Cardiac septum (tissue), 1 donor: ENCODE data around the gene PRM3. TPM values are rescaled to one million over a fixed set of nuclear protein-coding genes. Genes with fewer than 3 reads are reported as not detected.
"Not testable (repeated sequence)": the region's sequence is repeated elsewhere in the genome, so short reads cannot be mapped to it uniquely, and the experiment has no call there.

Source experiments
- DNase-seq: peaks from one replicate; pipeline ENCODE4 v3.0.0-alpha.2; 2020; ENCODE audit warnings: low spot score
- intact Hi-C: fragments of 100-400 bp; cut with DNase I; formaldehyde crosslinking; loops from one replicate; pipeline ENCODE4 v1.14.0; 2022
- total RNA-seq: library from RNA; stranded (reverse); fragmentation: NEBNext Ultra II Directional; extraction: Animal tissue kit (Norgen Biotek cat#: 25700); gene quantifications from one replicate; pipeline ENCODE4 v1.2.1, GENCODE V29; 2021
- donor health status: DM: no; HTN: no; CAD: no.

The PRM3 gene
- total RNA-seq, 1 donor from 2014 or later, result not detected

GRCh38 chr16:11290102-11290893 is 16.9 kb upstream of the PRM3 start:
- DNase-seq, result no peak
- intact Hi-C loops, result no loop called here

DNA sequence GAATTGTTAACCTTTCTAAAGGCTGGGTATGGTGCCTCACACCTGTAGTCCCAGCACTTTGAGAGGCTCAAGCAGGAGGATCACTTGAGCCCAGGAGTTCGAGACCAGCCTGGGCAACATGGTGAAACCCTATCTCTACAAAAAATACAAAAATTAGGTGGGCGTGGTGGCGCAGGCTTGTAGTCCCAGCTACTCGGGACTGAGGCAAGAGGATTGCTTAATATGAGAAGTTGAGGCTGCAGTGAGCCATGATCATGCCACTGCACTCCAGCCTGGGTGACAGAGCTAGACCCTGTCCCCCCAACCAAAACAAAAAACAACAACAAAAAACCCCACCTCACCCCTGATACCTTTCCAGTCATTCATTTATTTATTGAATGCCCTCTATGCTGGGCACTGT is 16.3 kb upstream of the PRM3 start:
- DNase-seq, intact Hi-C loops: not testable (repeated sequence)

DNA sequence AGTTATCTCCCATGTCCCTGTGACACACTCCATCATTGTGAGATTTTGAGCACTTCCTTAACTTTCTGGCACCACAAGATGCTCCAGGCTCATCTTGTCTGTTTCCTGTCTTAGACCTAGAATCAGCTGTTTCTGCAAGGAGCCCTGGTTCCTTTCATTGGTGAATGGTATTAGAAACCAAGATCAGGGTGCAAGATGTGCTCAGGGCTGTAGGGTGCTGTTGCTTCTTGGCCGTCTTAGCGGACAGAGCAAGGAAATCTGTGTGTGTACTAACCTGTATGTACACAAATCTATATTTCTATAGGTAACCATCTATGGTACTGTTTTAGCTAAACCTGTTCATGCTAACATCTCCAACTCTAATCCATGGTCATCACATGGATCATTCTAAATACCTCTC is 15.8 kb upstream of the PRM3 start:
- intact Hi-C loops, result no loop called here
- DNase-seq, result no peak

DNA sequence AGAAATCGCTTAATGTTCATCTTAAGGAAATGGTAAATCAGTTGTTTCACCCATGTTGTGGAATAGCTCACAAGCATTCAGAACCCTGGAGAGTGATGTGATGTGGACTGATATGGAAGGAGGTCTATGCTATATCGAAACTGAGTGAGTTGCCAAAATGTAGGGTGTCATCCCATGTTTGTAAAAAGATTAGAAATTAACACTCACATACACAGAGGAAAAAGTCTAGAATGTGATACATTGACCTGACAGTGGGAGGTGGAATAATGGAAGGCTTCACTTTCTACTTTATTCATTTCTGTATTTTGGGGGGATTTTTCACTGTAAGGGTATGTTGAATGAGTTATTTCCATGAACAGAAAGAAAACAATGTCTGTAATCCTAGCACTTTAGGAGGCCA is 12.4 kb upstream of the PRM3 start:
- intact Hi-C loops, result no loop called here

GRCh38 chr16:11283820-11284248 is 10.4 kb upstream of the PRM3 start:
- no peak for DNase-seq
- intact Hi-C loops, result no loop called here

More for the DNA sequence above, 12.4 kb upstream of the PRM3 start:
- DNase-seq, result no peak

- intact Hi-C loops, result no loop called here
- DNase-seq, result no peak
Observed at GRCh38 chr16:11280616-11281522, 7.4 kb upstream of the PRM3 start, which contains the start of gene PRM1. TSS of gene PRM1 (minus strand) at chr16:11281330. CDS start at chr16:11281238, 92 bp downstream.

- no peak for DNase-seq
- intact Hi-C loops, result no loop called here
Observed at GRCh38 chr16:11278681-11279628, 5.5 kb upstream of the PRM3 start.

DNA sequence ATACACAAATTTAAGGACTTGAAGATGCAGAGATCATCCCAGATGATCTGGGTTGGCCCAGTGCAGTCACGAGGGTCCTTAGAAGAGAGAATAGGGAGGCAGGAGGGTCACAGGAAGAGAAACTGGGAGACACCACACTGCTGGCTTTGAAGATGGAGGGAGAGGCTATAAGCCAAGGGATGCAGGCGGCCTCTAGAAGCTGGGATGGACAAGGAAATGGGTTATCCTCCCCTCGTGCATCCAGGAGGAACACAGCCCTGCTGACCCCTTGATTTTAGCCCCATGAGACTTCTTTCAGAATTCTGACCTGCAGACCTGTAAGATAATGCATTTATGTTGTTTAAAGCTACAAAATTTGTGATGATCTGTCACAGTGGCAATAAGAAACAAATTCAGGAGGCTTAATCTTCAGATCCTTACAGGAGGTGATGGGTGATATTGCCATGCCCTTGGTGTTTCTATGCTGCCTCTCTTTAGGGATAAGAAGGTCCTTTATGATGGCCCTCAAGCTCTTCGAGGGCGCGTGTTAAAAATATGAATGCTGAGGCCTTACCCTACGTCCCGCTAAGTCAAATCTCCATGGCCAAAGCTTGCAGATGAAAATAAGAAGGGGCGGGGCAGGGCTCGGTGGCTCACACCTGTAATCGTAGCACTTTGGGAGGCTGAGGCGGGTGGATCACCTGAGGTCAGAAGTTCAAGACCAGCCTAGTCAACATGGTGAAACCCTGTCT is 4.3 kb upstream of the PRM3 start:
- no peak for DNase-seq
- intact Hi-C loops, result no loop called here

DNA sequence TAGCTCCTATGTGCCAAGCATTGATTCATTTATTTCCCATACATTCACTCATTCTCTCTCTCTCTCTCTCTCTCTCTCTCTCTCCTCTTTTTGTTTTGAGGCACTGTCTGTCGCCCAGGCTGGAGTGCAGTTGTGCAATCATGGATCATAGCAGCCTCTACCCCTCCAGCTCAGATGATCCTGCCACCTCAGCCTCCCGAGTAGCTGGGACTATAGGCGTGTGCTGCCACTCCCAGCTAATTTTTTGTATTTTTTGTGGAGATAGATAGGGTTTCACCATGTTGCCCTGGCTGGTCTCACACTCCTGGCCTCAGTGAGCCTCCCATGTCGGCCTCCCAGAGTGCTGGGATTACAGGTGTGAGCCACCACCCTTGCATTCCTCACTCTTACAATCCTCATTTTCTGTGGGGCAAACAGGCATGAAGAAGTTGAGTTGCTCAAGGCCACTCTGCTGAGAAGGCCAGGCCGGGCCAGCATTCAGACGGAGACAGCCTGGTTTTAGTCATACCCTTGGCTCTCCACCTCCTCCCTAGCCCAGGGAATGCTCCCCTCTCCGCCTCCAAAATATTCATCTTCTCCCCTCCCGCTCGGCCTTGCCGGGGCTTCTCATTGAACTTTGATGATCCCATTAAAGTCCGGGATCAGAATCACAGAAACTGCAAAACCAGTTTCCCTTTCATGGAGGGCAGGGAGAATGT is 3.6 kb upstream of the PRM3 start:
- DNase-seq, result no peak
- intact Hi-C loops, result no loop called here

GRCh38 chr16:11276143-11276895 is 2.9 kb upstream of the PRM3 start, which contains the start of gene PRM2:
TSS of gene PRM2 (minus strand) at chr16:11276480. CDS start at chr16:11276370, 110 bp downstream.
- DNase-seq, result no peak
- intact Hi-C loops, result no loop called here

GRCh38 chr16:11274964-11275363 is 1.5 kb upstream of the PRM3 start:
- intact Hi-C loops, result no loop called here
- no peak for DNase-seq

GRCh38 chr16:11273721-11274324 is 394 bp upstream of the PRM3 start:
- no peak for DNase-seq
- intact Hi-C loops, result no loop called here

- DNase-seq, result no peak
- intact Hi-C loops, result no loop called here
Observed at GRCh38 chr16:11272484-11272883, 945 bp downstream of the PRM3 start.

DNA sequence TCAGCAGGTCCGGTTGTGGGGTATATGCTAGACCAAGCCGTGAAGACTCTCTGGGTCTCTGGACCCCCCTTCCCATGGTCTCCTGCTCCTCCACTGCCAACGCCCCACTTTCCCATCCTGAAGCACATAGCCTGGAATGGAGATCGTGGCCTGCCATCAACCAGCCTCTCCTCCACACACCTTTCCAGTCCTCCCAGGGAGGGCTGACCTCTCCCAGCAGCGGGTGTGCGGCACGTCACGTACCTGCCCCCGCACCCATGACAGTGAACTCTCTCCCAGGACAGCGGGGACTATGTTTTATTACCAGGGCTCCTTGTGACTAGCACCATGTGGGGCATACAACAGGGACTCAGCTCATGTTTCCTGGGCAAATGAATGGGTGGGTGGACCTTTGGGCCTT is 1.8 kb downstream of the PRM3 start:
- no peak for DNase-seq
- intact Hi-C loops, result no loop called here

GRCh38 chr16:11270602-11271162 is 2.7 kb downstream of the PRM3 start:
- DNase-seq, result no peak
- intact Hi-C loops, result no loop called here

GRCh38 chr16:11268921-11269375 is 4.5 kb downstream of the PRM3 start, which contains the start of gene TNP2:
TSS of gene TNP2 (minus strand) at chr16:11269325. CDS start at chr16:11269262, 63 bp downstream.
- intact Hi-C loops, result no loop called here
- DNase-seq, result no peak

- intact Hi-C loops, result no loop called here
- no peak for DNase-seq
Observed at GRCh38 chr16:11265124-11265523, 8.3 kb downstream of the PRM3 start.
